Epidermal melanocyte (primary cell): ENCODE results near the gene FSTL1.
"Not testable (repeated sequence)": the region's sequence is repeated elsewhere in the genome, so short reads cannot be mapped to it uniquely, and the experiment has no call there.

Experiments used
- DNase-seq: peaks from one replicate; pipeline ENCODE4 v3.0.0; 2011; ENCODE audit warnings: low spot score; ENCODE audit not compliant: insufficient read length

FSTL1 gene

DNA sequence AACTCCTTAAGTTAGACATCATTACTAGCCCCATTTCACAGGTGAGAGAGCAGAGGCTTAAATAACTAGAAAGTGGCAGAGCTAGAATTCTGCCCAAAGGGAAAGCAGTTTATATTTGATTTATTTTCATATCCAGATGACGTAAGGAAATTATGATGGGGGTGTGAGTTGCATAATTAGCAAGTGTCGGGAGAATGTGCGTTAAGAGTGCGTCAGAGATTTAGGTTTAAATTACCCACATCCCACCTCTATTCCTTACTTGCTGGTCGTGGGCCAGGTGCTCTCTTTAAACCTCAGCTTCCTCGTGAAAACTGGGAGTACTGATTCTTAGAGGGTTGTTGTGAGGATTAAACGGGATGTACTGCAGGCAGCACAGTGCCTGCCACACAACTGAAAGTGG is 32.3 kb downstream of the FSTL1 start:
- no peak for DNase-seq

GRCh38 chr3:120417272-120417911 is 33.4 kb downstream of the FSTL1 start:
- peak; percentile 99 for DNase-seq

GRCh38 chr3:120416868-120417267 is 33.9 kb downstream of the FSTL1 start:
- no peak for DNase-seq

DNA sequence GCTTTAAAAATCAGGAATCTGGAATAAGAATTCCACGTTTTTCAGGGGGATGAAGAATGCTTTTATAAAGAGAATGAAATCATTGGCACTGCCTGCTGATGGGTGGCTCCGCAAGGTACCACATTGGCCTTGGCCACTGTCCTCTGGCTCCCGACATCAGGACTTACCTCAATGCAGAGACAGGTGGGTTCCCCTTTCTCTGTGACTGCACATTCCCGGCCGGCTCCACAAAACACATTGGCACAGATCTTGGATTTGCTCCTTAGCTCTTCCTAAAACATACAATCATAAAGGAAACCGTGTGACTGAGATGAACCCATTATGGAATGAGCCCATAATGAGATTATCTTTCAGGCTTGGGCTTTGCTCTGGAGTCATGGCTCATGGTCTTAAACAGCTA is 35.0 kb downstream of the FSTL1 start:
- DNase-seq, result no peak

- DNase-seq, result no peak
Observed at GRCh38 chr3:120410541-120410940, 40.3 kb downstream of the FSTL1 start.

DNA sequence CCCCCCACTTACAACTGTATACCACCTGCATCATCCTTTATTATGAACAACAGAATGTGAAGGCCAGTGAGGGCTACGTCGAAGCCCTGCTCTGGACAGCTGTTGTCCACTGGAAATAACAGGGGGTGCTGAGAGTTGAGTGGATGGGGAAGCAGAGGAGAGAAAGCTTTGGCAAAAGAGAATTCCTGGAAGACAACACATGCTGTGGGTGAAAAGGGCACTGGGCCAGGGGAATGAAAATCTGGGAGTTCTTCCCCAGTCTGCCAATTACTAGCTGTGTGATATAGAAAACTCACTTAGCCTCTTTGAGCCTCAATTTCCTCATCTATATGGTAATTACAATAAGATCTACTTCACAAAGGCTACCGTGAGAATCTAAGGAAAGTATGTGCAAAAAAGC is 40.7 kb downstream of the FSTL1 start:
- no peak for DNase-seq

- DNase-seq, result no peak
Observed at GRCh38 chr3:120407508-120408287, 43.1 kb downstream of the FSTL1 start.

DNA sequence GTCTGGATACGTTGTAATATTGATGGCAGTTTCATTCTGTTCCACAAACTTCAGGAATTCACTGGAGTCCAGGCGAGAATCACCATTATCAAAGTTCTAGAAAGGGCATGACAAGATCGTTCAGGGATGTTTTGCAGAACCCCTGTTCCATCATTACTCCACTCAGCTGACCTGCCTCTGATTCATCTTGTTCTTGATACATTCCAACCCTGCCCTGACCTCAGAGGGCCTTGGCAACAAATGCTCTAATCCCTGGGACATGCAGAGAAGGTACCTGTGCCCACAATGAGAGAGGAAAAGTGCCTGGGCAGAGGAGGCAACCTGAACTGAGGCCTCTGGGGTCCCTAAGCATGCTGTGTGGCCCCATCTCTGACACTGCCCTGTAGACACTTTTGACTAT is 45.9 kb downstream of the FSTL1 start:
- DNase-seq, result no peak

DNA sequence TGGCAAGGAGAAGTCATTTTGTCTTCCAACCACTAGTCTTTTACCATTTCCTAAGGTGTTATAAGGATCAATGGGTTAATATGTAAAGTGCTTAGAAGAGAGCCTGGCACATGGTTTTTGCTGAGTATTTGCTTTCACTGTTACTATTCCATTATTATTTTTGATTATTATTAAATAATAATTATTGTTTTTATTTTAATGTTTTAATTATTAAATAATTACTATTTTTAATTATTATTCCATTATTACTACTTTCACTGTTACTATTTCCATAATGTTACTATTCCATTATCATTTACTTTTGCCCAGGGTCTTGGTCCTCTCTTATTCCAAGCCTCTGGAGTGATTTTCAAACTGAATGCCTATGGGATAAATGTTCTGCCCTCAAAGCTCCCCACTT is 48.5 kb downstream of the FSTL1 start:
- no peak for DNase-seq

- DNase-seq, result no peak
Observed at GRCh38 chr3:120399372-120399771, 51.4 kb downstream of the FSTL1 start.

GRCh38 chr3:120396469-120396868 is 54.3 kb downstream of the FSTL1 start:
- DNase-seq, result no peak

DNA sequence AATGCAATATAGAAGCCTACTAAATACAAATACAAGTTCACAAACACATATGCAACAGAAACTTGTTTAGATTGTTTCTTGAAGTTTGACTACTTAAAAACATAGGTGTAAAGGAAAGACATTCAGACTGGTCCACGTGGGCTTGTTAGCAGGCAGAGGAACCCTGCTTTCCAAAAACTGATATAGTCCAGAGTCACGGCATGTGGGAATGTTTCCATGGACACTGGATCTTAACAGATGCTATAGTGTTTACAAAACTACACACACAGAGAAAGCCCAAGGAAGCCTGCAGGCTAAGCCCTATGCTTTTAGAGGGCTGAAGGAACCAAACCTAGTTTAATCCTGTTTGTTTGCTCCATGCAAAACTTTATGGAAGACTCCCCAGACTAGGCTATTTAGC is 56.4 kb downstream of the FSTL1 start:
- no peak for DNase-seq

DNA sequence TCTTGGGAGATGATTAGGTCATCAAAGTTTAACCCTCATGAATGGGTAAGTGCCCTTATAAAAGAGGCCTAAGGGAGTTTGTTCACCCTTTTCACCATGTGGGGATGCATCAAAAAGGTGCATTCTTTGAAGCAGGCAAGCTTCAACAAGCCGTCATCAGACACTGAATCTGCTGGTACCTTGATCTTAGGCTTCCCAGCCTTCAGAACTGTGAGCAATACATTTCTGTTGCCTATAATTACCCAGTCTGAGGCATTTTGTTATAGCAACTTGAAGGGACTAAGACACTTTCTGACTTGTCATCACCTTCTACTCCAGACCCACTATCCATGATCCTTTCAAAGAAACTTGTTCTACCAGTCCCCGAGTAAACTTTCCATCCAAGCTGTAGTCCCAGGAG is 57.0 kb downstream of the FSTL1 start:
- DNase-seq, result no peak

DNA sequence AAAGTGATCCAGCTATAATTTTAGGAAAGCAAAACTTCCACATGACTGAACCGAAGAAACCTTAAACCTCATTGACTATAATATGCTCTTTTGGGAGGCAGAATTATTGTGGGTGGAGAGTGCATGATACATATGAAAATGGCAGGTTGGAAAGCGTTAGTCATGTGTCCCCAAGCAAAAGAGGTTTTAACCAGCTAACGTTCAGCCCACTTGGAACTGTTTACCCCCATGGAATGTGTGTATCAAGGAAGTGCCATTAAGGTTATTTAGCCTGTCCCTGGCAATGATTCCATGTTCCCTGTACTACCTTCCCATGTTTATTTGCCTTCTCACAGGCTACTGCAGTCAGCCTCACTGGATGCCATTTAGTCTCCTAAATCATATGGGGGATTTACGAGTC is 57.5 kb downstream of the FSTL1 start:
- no peak for DNase-seq

- no peak for DNase-seq
Observed at GRCh38 chr3:120382941-120383447, 67.8 kb downstream of the FSTL1 start.

- DNase-seq, result no peak
Observed at GRCh38 chr3:120381503-120381902, 69.3 kb downstream of the FSTL1 start.

DNA sequence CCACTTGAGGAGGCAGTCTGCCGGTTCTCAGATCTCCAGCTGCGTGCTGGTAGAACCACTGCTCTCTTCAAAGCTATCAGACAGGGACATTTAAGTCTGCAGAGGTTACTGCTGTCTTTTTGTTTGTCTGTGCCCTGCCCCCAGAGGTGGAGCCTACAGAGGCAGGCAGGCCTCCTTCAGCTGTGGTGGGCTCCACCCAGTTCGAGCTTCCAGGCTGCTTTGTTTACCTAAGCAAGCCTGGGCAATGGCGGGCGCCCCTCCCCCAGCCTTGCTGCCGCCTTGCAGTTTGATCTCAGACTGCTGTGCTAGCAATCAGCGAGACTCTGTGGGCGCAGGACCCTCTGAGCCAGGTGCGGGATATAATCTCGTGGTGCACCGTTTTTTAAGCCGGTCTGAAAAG is 72.8 kb downstream of the FSTL1 start:
- not testable (repeated sequence) for DNase-seq

GRCh38 chr3:120370463-120370862 is 80.3 kb downstream of the FSTL1 start:
- DNase-seq, result no peak

- DNase-seq, result no peak
Observed at GRCh38 chr3:120369037-120369467, 81.7 kb downstream of the FSTL1 start.

- DNase-seq, result no peak
Observed at GRCh38 chr3:120368172-120368571, 82.6 kb downstream of the FSTL1 start.

DNA sequence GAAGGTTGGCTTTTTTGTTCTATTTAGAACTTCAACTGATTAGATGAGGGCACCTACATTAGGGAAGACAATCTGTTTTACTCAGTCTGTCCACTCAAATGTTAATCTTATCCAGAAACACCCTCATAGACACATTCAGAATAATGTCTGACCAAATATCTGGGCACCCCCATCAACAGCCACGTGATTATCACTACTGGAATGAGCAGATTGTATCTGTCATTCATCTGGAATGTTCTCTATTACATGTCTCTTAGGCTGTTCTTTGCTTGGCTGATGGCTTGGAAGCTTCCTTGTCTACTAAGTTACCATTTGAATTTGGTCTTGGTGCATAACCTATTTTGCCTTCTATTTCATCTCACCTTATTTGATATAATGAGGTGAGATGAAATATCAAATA is 86.0 kb downstream of the FSTL1 start:
- no peak for DNase-seq

- no peak for DNase-seq
Observed at GRCh38 chr3:120364101-120364500, 86.7 kb downstream of the FSTL1 start.

GRCh38 chr3:120357807-120358206 is 93.0 kb downstream of the FSTL1 start:
- no peak for DNase-seq
